SK-MEL-5 (cell line): ENCODE data around the gene TSPAN11. TPM values are rescaled to one million over a fixed set of nuclear protein-coding genes. Genes with fewer than 3 reads are reported as not detected.

Experiments used
- DNase-seq: peaks from one replicate; pipeline ENCODE4 v3.0.0-alpha.2; 2016; ENCODE audit warnings: low read depth, low spot score
- in situ Hi-C: cut with HindIII; loops from 2 replicates; pipeline ENCODE4 v1.10.0; 2016; ENCODE audit warnings: low sequenced_read_pairs, high pct_unique_total_duplicates, low pct_unique_long_range_greater_than_20kb
- total RNA-seq: library from RNA; depleted of rRNA; stranded (reverse); fragments of >200 nt; shearing (Covaris generic); gene quantifications from 2 replicates; pipeline ENCODE4 v1.2.3, GENCODE V29; 2014

Gene TSPAN11
- total RNA-seq, 1 experiment from 2014 or later, result not detected

- no peak for DNase-seq
- in situ Hi-C loops, result no loop called here
These were observed 16.4 kb downstream of the TSPAN11 start for GRCh38 chr12:30942936-30943335.

- no peak for DNase-seq
- in situ Hi-C loops, result no loop called here
These were observed 19.1 kb downstream of the TSPAN11 start for GRCh38 chr12:30945443-30946164.

- in situ Hi-C loops, result no loop called here
- DNase-seq, result no peak
These were observed 25.5 kb downstream of the TSPAN11 start for GRCh38 chr12:30952015-30952414.

- in situ Hi-C loops, result no loop called here
- no peak for DNase-seq
These were observed 26.7 kb downstream of the TSPAN11 start for GRCh38 chr12:30953257-30953656.

GRCh38 chr12:30953951-30954751 lies 27.6 kb downstream of the TSPAN11 start:
- no peak for DNase-seq
- in situ Hi-C loops, result no loop called here

GRCh38 chr12:30955214-30955613 lies 28.7 kb downstream of the TSPAN11 start:
- DNase-seq, result no peak
- in situ Hi-C loops, result no loop called here

- DNase-seq, result no peak
- in situ Hi-C loops, result no loop called here
These were observed 32.7 kb downstream of the TSPAN11 start for GRCh38 chr12:30959110-30959710.

- in situ Hi-C loops, result no loop called here
- no peak for DNase-seq
These were observed 33.2 kb downstream of the TSPAN11 start for GRCh38 chr12:30959778-30960177.

GRCh38 chr12:30961030-30961429 lies 34.5 kb downstream of the TSPAN11 start:
- in situ Hi-C loops, result no loop called here
- no peak for DNase-seq

GRCh38 chr12:30962047-30962446 lies 35.5 kb downstream of the TSPAN11 start:
- no peak for DNase-seq
- in situ Hi-C loops, result no loop called here

- no peak for DNase-seq
- in situ Hi-C loops, result no loop called here
These were observed 37.4 kb downstream of the TSPAN11 start for GRCh38 chr12:30963709-30964564.

- in situ Hi-C loops, result no loop called here
- DNase-seq, result no peak
These were observed 38.5 kb downstream of the TSPAN11 start for GRCh38 chr12:30964896-30965612.

- peak; percentile 20 for DNase-seq
These were observed 39.1 kb downstream of the TSPAN11 start for GRCh38 chr12:30965613-30965985.

GRCh38 chr12:30967026-30967425 lies 40.5 kb downstream of the TSPAN11 start:
- in situ Hi-C loops, result no loop called here
- DNase-seq, result no peak

More at GRCh38 chr12:30965613-30965985, 39.1 kb downstream of the TSPAN11 start:
- in situ Hi-C loops, result no loop called here

GRCh38 chr12:30968211-30968610 lies 41.7 kb downstream of the TSPAN11 start:
- in situ Hi-C loops, result no loop called here
- DNase-seq, result no peak

GRCh38 chr12:30969006-30969405 lies 42.5 kb downstream of the TSPAN11 start:
- in situ Hi-C loops, result no loop called here

More at GRCh38 chr12:30969006-30969405, 42.5 kb downstream of the TSPAN11 start:
- DNase-seq, result no peak
